ENCODE results near the gene ENTPD2. TPM values are rescaled to one million over a fixed set of nuclear protein-coding genes. Genes with fewer than 3 reads are reported as not detected.
"Not testable (repeated sequence)": the region's sequence is repeated elsewhere in the genome, so short reads cannot be mapped to it uniquely, and the experiment has no call there.

ENTPD2 gene
- total RNA-seq, 1 experiment from 2014 or later, result not detected

DNA sequence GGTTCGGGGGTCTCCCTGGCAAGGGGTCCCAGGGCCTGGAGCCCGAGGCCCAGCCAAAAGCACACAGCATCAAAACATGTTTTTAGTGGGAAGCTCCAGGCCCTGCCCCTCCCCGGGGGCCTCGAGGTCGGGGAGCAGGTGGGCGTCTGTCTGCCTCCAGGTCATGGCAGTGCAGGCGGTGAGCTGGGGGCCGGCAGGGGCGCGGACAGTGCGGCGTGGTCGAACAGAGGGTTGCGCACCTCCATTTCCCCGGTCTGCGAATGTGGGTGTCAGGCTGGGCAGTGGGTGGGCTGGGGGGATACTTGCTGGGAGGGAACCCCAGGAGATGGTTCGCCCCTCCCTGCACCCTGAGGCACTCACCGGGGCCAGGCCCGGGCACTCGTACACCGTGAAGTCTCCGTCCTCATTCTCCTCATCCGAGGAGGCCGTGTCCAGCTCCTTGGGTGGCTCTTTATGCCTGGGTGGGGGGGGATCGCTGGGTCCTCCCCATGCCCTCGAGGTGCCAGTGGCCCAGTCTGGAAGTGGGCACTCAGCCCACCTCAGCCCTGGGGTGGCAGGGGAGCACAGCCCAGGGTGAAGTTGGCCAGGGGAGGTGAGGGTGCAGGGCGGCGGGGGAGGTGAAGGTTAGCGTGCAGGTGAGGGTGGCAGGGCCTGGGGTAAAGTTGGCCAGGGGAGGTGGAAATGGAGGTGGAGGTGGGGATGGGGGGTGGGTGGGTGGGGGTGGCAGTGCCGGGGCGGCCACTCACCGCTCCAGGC is 14.1 kb downstream of the ENTPD2 start:
- Histone ChIP-seq H3K36me3 (no peaks in the 10 kb centered on the region), H3K27me3 (replicated peaks) (peaks cover 34% of the 10 kb centered on the region), H3K4me3 (no peak overlapping the region), H3K4me1 (replicated peaks) (no peaks in the 10 kb centered on the region; the same call in 1 of the 2 replicates), H3K9me3 (replicated peaks) (no peaks in the 10 kb centered on the region), H3K27ac (no peak overlapping the region)
- DNase-seq (ENCODE audit: low read depth in 1 of 2, low spot score in 2 of 2), result no peak

DNA sequence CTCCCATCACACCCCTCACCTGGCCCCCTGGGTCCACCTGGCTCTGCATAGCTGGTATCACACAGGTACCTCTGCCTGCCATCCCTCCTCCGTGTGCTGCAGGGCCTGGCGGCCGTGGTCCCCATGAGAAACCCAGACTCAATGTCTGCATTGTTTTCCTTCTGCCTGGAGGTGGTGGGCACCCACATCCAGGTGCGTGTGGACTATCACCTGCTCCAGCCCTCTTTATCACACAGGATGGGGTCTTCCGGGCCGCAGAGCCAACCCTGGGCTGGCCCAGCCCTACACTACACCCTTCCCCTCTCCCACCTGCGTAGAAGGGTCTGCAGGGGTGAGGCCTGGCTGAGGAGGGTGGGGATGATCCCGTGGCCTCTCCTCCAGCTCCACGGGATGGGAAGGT is 14.9 kb downstream of the ENTPD2 start:
- Histone ChIP-seq H3K4me1 (replicated peaks) (no peaks in the 10 kb centered on the region; the same call in 1 of the 2 replicates), H3K36me3 (no peaks in the 10 kb centered on the region), H3K27me3 (replicated peaks) (peaks cover 28% of the 10 kb centered on the region), H3K27ac (no peak overlapping the region), H3K4me3 (no peak overlapping the region), H3K9me3 (replicated peaks) (no peaks in the 10 kb centered on the region)
- DNase-seq (ENCODE audit: low read depth in 1 of 2, low spot score in 2 of 2), result no peak

DNA sequence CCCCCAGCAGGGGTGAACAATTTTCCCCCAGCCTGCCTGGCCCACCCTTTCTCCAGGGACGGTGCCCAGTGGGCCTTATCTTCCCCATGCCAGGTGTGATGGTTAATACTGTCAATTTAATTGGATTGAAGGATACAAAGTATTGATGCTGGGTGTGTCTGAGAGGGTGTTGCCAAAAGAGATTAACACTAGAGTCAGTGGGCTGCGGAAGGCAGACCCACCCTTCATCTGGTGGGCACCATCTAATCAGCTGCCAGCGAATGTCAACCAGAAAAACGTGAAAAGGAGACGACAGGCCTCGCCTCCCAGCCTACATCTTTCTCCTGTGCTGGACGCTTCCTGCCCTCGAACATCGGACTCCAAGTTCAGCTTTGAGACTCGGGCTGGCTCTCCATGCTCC is 16.4 kb downstream of the ENTPD2 start:
- Histone ChIP-seq H3K4me3 (no peak overlapping the region), H3K4me1 (replicated peaks) (no peaks in the 10 kb centered on the region; the same call in 1 of the 2 replicates), H3K27ac (no peak overlapping the region), H3K27me3 (replicated peaks) (peaks cover 21% of the 10 kb centered on the region; the same call in 1 of the 2 replicates), H3K9me3 (replicated peaks) (no peaks in the 10 kb centered on the region), H3K36me3 (no peaks in the 10 kb centered on the region)
- DNase-seq (ENCODE audit: low read depth in 1 of 2, low spot score in 2 of 2), result no peak

DNA sequence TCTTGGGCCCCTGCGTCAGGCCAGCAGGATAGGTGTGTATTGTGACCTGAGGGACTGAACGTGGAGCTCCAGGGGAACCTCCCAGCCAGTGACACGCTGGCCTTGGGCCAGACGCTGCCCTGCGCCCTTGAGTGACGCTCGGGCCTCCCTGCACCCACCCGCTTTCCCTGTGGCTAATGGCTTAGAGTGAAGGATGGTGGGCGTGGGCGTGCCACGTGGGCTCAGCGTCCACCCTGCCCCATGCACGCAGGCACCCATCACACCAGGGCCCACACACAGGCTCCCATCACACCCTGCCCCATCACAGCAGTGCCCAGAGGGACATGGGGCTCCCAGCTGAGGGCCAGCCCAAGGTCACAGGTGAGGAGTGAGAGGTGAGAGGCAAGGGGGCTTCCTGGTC is 16.8 kb downstream of the ENTPD2 start:
- Histone ChIP-seq H3K9me3 (replicated peaks) (no peaks in the 10 kb centered on the region), H3K27me3 (replicated peaks) (peaks cover 21% of the 10 kb centered on the region; the same call in 1 of the 2 replicates), H3K4me1 (replicated peaks) (no peaks in the 10 kb centered on the region; the same call in 1 of the 2 replicates), H3K27ac (no peak overlapping the region), H3K4me3 (no peak overlapping the region), H3K36me3 (no peaks in the 10 kb centered on the region)
- DNase-seq (ENCODE audit: low read depth in 1 of 2, low spot score in 2 of 2), result no peak

DNA sequence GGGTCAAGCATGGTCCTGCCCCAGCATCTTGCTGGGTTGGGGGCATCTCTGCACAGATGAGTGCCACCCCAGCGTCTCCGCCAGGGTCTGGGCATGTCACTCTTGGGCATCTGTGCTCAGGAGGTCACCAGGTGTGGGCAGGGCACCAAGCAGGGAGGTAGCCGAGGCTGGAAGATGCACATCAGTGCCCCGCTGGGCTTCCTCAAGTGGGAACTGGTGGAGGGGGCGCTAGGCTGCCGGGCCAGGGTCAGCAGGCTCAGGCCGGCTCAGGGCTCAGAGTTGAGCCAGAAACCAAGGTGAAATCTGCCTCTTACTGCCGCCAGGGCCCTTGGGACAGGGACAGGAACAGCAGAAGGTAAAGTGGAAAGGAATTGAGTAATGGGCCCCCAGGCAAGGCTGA is 17.9 kb downstream of the ENTPD2 start:
- Histone ChIP-seq H3K4me3 (no peak overlapping the region), H3K4me1 (replicated peaks) (no peaks in the 10 kb centered on the region; the same call in 1 of the 2 replicates), H3K27me3 (replicated peaks) (peaks cover 16% of the 10 kb centered on the region; the same call in 1 of the 2 replicates), H3K27ac (no peak overlapping the region), H3K9me3 (replicated peaks) (no peaks in the 10 kb centered on the region), H3K36me3 (no peaks in the 10 kb centered on the region)
- DNase-seq (ENCODE audit: low read depth in 1 of 2, low spot score in 2 of 2), result no peak

DNA sequence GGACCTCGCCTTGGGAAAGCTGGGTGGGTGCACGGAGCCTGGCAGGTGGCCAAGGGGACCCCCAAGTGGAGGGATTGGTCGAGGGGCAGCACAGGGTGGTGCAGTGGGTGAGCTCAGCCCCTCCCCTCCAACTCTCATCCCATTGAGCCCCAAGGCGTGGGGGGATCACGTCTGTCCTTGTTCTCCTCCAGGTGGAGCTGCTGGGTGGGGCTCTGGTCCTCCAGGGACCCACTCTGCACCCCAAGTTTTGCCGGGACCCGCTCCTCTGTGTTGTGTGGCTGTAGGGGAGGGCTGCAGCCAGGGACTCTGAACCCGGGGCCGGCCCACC is 18.4 kb downstream of the ENTPD2 start:
- Histone ChIP-seq H3K36me3 (no peaks in the 10 kb centered on the region), H3K27me3 (replicated peaks) (peaks cover 16% of the 10 kb centered on the region; the same call in 1 of the 2 replicates), H3K4me3 (no peak overlapping the region), H3K27ac (no peak overlapping the region), H3K4me1 (replicated peaks) (no peaks in the 10 kb centered on the region; the same call in 1 of the 2 replicates), H3K9me3 (replicated peaks) (no peaks in the 10 kb centered on the region)
- no peak for DNase-seq (ENCODE audit: low read depth in 1 of 2, low spot score in 2 of 2)

DNA sequence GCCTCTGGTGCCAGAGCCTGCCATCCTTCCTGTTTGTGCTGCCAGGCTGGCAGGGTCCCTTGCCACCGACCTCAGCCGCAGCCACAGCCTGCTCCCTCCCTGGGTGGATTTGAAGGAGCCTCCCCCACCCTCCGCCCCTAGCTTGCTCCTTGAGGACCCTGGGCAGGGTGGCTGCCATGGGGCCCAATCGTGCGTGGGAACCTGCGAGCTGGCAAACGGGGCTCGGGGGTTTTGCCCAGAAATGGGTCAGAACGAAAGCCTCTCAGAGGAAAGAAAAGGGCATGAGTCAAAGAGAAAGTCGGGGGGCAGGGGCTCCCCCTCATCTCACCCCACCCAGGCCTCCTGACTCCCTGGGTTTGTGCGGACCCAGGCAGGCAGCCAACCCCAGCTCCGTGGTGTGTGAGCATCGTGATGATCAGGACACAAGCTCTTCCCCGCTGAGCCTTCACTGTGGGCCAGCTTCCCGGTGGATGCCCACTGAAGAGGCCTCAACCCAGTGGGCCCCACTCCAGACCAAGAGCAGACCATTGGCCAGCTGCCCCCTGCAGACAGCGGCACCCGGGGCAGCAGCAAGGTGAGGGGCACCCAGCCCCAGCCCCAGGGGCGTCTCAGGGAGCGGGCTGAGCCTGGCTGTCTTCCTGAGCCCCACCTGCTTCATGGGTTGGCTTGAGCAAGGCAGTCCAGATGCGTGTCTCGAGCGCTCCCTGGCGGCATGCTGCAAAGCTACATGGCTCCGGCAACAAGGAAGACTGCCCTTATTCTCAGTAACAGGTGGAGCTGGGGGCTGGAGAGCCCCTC is 19.0 kb downstream of the ENTPD2 start:
- H3K36me3 ChIP-seq, result no peaks in the 10 kb centered on the region
- H3K4me3 ChIP-seq, result no peak overlapping the region
- H3K4me1 ChIP-seq (replicated peaks), result no peaks in the 10 kb centered on the region; the same call in 1 of the 2 replicates
- DNase-seq (ENCODE audit: low read depth in 1 of 2, low spot score in 2 of 2), result peak; percentile 49 to 72
- H3K27ac ChIP-seq, result no peak overlapping the region
- peaks cover 16% of the 10 kb centered on the region; the same call in 1 of the 2 replicates for H3K27me3 ChIP-seq (replicated peaks)
- H3K9me3 ChIP-seq (replicated peaks), result no peaks in the 10 kb centered on the region

DNA sequence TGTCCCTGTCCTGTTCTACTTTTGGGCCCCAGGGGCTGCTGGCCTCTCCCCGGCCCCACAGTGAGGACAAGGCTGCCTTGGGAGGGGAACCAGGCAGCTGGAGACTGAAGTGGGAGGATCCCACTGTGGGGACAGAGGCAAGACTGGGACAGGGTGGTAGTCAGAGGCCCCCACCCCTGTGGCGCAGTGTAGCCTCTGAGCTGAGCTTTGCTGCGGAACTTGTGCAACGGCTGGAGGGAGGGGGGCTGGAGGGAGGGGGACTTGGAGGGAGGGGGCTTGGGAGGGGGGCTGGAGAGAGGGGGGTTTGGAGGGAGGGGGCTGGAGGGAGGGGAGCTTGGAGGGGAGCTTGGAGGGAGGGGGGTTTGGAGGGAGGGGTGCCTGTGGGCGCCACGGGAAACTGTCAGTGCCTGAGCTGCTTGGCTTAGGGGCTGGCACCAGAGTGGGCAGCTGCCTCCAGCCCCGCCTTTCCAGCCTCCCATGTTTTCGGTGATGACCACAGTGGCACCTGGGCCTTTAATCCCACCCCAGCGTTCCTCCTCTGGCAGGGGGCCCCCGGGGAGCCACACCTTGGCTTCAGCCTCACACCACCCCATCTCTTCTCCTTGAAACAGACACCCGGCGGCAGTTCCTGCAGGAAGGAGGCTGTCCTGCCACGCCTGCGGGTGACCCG is 19.7 kb downstream of the ENTPD2 start:
- no peaks in the 10 kb centered on the region for H3K36me3 ChIP-seq
- no peaks in the 10 kb centered on the region for H3K9me3 ChIP-seq (replicated peaks)
- H3K4me1 ChIP-seq (replicated peaks), result no peaks in the 10 kb centered on the region; the same call in none of the 2 replicates
- no peak overlapping the region for H3K4me3 ChIP-seq
- H3K27ac ChIP-seq, result no peak overlapping the region
- H3K27me3 ChIP-seq (replicated peaks), result peaks cover 16% of the 10 kb centered on the region; the same call in 1 of the 2 replicates
- no peak for DNase-seq (ENCODE audit: low read depth in 1 of 2, low spot score in 2 of 2)

DNA sequence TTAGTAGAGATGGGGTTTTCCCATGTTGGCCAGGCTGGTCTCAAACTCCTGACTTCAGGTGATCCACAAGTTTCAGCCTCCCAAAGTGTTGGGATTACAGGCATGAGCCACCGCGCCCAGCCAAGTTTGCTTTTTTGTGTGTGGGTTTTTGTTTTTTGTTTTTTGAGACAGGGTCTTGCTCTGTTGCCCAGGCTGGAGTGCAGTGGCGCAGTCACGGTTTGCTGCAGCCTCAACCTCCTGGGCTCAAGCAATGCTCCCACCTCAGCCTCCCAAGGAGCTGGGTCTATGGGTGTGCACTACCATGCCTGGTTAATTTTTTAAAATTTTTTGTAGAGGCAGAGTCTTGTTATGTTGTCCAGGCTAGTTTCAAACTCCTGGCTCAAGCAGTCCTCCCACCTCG is 20.4 kb downstream of the ENTPD2 start:
- H3K36me3 ChIP-seq; H3K9me3 ChIP-seq (replicated peaks); H3K4me1 ChIP-seq (replicated peaks); H3K27ac ChIP-seq; H3K4me3 ChIP-seq; DNase-seq (ENCODE audit: low read depth in 1 of 2, low spot score in 2 of 2): not testable (repeated sequence)
- H3K27me3 ChIP-seq (replicated peaks), result peaks cover 18% of the 10 kb centered on the region

DNA sequence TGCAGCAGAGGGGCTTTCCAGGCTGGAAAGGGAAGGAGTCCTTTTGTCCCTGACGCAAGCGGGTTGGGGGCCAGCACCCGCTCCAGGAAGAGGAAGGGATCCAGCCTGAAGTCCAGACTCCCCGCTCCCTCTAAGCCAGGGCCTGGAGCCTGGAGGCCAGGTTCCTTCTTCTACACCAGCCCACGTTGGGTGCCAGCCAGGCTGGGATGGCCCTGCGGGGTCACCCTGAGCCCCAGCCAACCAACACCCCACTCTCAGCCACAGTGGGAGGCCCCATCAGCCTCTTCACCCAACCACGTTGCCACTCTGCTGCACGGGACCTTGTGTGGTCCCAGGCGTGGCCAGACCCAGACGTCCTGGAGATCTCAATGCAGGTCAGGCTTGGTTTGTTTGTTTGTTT is 21.0 kb downstream of the ENTPD2 start:
- Histone ChIP-seq H3K4me3 (no peak overlapping the region), H3K27me3 (replicated peaks) (peaks cover 16% of the 10 kb centered on the region), H3K36me3 (no peaks in the 10 kb centered on the region), H3K9me3 (replicated peaks) (no peaks in the 10 kb centered on the region), H3K4me1 (replicated peaks) (peaks cover 9% of the 10 kb centered on the region), H3K27ac (no peak overlapping the region)
- DNase-seq (ENCODE audit: low read depth in 1 of 2, low spot score in 2 of 2), result no peak

DNA sequence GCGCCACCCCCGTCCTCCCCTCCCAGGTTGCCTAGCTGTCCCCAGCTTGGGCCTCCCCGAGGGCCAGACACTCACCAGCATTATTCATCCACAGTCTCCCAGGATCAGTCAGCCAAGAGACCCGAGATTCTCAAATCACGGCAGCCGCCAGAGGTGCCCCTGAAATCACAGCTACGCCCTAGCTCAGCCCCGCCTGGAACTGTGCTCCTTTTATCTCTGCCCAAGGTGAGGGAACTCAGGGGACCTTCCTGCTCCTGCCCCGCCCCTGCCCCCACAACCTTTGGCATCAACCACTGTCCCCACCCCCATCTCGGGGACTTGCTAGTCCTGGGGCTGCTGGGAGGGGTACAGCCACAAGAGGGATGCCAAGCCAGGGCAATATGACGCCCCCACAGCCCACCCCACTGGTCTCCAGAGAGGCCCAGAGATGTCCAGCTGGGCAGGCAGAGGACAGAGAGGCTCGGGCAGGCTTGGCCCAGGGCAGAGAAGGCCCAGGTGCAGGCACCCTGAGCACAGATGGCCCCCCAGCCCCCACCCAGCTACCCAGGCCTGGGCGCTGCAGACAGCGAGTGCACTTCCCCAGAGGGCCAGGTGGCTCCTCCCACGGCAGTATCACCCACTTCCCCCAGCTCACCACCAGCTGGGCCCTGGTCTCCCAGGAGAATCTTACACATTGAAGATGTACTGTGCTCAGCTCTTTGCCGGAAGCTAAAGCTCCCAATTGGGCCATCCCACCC is 21.8 kb downstream of the ENTPD2 start, which contains the start of gene FUT7:
FUT7 (minus strand) TSS at position 185 of the 737 bp plus-strand sequence; CDS start at position 88, 97 bp downstream.
- Histone ChIP-seq H3K9me3 (replicated peaks) (no peaks in the 10 kb centered on the region), H3K4me3 (no peak within 1 kb of the TSS)

DNA sequence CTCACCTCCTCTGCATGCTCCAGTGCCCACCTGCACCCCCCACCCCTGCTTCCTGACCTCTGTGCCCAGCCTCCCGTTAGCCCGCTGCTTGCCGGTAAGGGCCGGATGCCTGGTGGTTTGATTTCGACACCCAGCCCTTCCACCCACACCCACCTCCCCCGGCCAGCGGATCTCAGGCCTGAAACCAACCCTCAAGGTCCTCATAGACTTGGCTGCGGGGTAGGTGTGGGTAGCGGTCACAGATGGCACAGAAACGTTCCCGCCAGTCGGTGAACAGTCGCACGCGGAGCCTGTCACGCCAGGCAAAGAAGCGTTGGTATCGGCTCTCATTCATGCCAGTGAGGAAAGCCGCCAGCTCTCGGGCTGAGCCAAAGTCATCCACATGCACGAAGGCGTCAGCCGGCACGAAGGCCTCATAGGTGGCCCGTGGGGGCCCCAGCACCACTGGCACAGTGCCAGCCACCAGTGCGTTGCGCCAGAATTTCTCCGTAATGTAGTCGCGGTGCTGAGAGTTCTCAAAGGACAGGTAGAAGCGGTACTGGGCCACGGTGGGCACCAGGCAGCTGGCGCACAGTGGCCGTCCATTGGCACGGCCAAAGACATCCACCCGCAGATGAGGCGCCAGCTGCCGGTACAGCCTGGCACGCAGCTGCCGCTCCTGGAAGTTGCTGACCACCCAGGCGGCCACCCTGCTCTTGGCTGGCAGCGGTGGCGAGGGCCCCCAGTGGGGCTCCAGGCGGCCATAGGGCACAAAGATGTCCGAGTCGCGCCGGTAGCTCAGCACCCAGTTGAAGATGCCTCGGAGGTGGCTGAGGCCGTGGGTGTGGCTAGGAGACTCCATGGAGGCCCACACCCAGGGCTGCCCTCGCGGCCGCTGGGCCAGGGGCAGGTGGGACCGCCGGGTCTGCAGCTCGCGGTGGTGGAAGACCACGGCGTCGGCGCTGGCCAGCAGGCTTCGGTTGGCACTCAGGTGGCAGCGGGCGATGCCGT is 23.0 kb downstream of the ENTPD2 start:
- Histone ChIP-seq H3K9me3 (replicated peaks) (no peaks in the 10 kb centered on the region), H3K27me3 (replicated peaks) (peaks cover 19% of the 10 kb centered on the region), H3K4me1 (replicated peaks) (peaks cover 14% of the 10 kb centered on the region), H3K27ac (no peak overlapping the region), H3K36me3 (no peaks in the 10 kb centered on the region), H3K4me3 (no peak overlapping the region)
- no peak for DNase-seq (ENCODE audit: low read depth in 1 of 2, low spot score in 2 of 2)

More for the DNA sequence above, 21.8 kb downstream of the ENTPD2 start, which contains the start of gene FUT7:
- Histone ChIP-seq H3K27ac (no peak within 1 kb of the TSS), H3K4me1 (replicated peaks) (peaks cover 14% of the 10 kb centered on the region), H3K27me3 (replicated peaks) (peaks cover 18% of the 10 kb centered on the region), H3K36me3 (no peaks in the 10 kb centered on the region)
- DNase-seq (ENCODE audit: low read depth in 1 of 2, low spot score in 2 of 2), result no peak
